Measurements from ENCODE around the gene IL4.
"Not testable (repeated sequence)": the region's sequence is repeated elsewhere in the genome, so short reads cannot be mapped to it uniquely, and the experiment has no call there.

IL4 gene

GRCh38 chr5:132673939-132674630, at the start of gene IL4:
IL4 (plus strand) TSS chr5:132673989; CDS start chr5:132674051, 62 bp downstream.
- DNase-seq, result no peak

- DNase-seq, result no peak
These were observed 46.3 kb upstream of the IL4 start for GRCh38 chr5:132627470-132627869.

GRCh38 chr5:132628814-132629213, 45.0 kb upstream of the IL4 start:
- DNase-seq, result no peak

- DNase-seq, result no peak
These were observed 44.4 kb upstream of the IL4 start for GRCh38 chr5:132629230-132629944.

GRCh38 chr5:132633587-132633986, 40.2 kb upstream of the IL4 start:
- not testable (repeated sequence) for DNase-seq

GRCh38 chr5:132635873-132636272, 37.9 kb upstream of the IL4 start:
- DNase-seq, result no peak

GRCh38 chr5:132637241-132637640, 36.5 kb upstream of the IL4 start:
- no peak for DNase-seq

GRCh38 chr5:132639706-132640130, 34.1 kb upstream of the IL4 start:
- no peak for DNase-seq

- no peak for DNase-seq
These were observed 33.2 kb upstream of the IL4 start for GRCh38 chr5:132640613-132641012.

GRCh38 chr5:132641241-132641723, 32.5 kb upstream of the IL4 start:
- DNase-seq, result no peak

GRCh38 chr5:132641841-132642240, 31.9 kb upstream of the IL4 start:
- DNase-seq, result no peak

- DNase-seq, result no peak
These were observed 29.6 kb upstream of the IL4 start for GRCh38 chr5:132644177-132644576.

GRCh38 chr5:132646583-132647266, 27.1 kb upstream of the IL4 start:
- DNase-seq, result no peak

- DNase-seq, result no peak
These were observed 26.3 kb upstream of the IL4 start for GRCh38 chr5:132647473-132647872.

- DNase-seq, result no peak
These were observed 25.4 kb upstream of the IL4 start for GRCh38 chr5:132648355-132648754.

GRCh38 chr5:132651838-132652469, 21.8 kb upstream of the IL4 start:
- DNase-seq, result no peak

GRCh38 chr5:132653716-132654115, 20.1 kb upstream of the IL4 start:
- no peak for DNase-seq

GRCh38 chr5:132655821-132656773, 17.7 kb upstream of the IL4 start:
- DNase-seq, result no peak

GRCh38 chr5:132656774-132657355, 16.9 kb upstream of the IL4 start:
- DNase-seq, result no peak

GRCh38 chr5:132657676-132658380, 16.0 kb upstream of the IL4 start, which contains the start of gene IL13:
IL13 (plus strand) TSS chr5:132658173; CDS start chr5:132658187, 14 bp downstream.
- no peak for DNase-seq

All from COR-L47 (cell line).